K562 treated with DMSO at 1 percent for 12 hours (cell line): ENCODE results near the gene PPID. TPM values are rescaled to one million over a fixed set of nuclear protein-coding genes. Genes with fewer than 3 reads are reported as not detected.

Experiments used
- total RNA-seq: library from RNA; unstranded; fragments of 300-600 nt; gene quantifications from 2 replicates; pipeline ENCODE4 v1.2.3, GENCODE V29; 2022; ENCODE audit not compliant: insufficient read depth

The PPID gene
- 26.9 and 42.4 TPM in 2 replicates for total RNA-seq

GRCh38 chr4:158722917-158723793 is at the start of gene PPID:
Gene PPID, minus strand, starts transcription at chr4:158723396. Its CDS starts 108 bp downstream, at chr4:158723288.

GRCh38 chr4:158768555-158769174 is 45.5 kb upstream of the PPID start, which contains the start of gene FNIP2:
Gene FNIP2, plus strand, starts transcription at chr4:158769026. Its CDS starts 187 bp downstream, at chr4:158769213.

GRCh38 chr4:158671915-158672806 is 51.0 kb downstream of the PPID start, which contains the start of gene ETFDH:
Gene ETFDH, plus strand, starts transcription at chr4:158672296. Its CDS starts 161 bp downstream, at chr4:158672457.

GRCh38 chr4:158671665-158671914 is 51.6 kb downstream of the PPID start, which contains the start of gene C4orf46:
Gene C4orf46, minus strand, starts transcription at chr4:158671887. Its CDS starts 86 bp downstream, at chr4:158671801.

Other genes with a start within 250 kb of the PPID start
- 0.21 TPM in 1 of 2 replicates, not detected in the other for gene RXFP1, start 201.5 kb downstream of the PPID start, total RNA-seq
- 4.9 and 13.0 TPM in 2 replicates for gene C4orf46, start 51.5 kb downstream of the PPID start, total RNA-seq
- 21.8 and 29.9 TPM in 2 replicates for gene ETFDH, start 51.1 kb downstream of the PPID start, total RNA-seq
- gene FNIP2, start 45.6 kb upstream of the PPID start, total RNA-seq, result 2.2 and 15.1 TPM in 2 replicates